Activated CD8-positive, alpha-beta memory T cell treated with anti-CD3 and anti-CD28 coated beads, Interleukin-2, amount 50 U/mL, for 4 hours (primary cell): ENCODE data around the gene TYW3.
"Not testable (repeated sequence)": the region's sequence is repeated elsewhere in the genome, so short reads cannot be mapped to it uniquely, and the experiment has no call there.

Experiments
- DNase-seq: peaks from one replicate; pipeline ENCODE4 v3.0.0-alpha.2; 2020

Gene TYW3

GRCh38 chr1:74732071-74732946 is 643 bp upstream of the TYW3 start:
- DNase-seq = not testable (repeated sequence)

- DNase-seq = peak; percentile 20
These were observed 892 bp downstream of the TYW3 start for GRCh38 chr1:74733604-74734484.

- no peak for DNase-seq
These were observed 4.4 kb downstream of the TYW3 start for GRCh38 chr1:74737333-74737732.

- not testable (repeated sequence) for DNase-seq
These were observed 7.5 kb downstream of the TYW3 start for GRCh38 chr1:74740307-74740980.

GRCh38 chr1:74745247-74745646 is 12.3 kb downstream of the TYW3 start:
- DNase-seq = not testable (repeated sequence)

GRCh38 chr1:74748960-74749359 is 16.0 kb downstream of the TYW3 start:
- DNase-seq = no peak

GRCh38 chr1:74753104-74753503 is 20.2 kb downstream of the TYW3 start:
- DNase-seq = no peak

GRCh38 chr1:74755475-74755874 is 22.5 kb downstream of the TYW3 start:
- DNase-seq = no peak

GRCh38 chr1:74756650-74757049 is 23.7 kb downstream of the TYW3 start:
- DNase-seq = not testable (repeated sequence)

- no peak for DNase-seq
These were observed 30.9 kb downstream of the TYW3 start for GRCh38 chr1:74763807-74764206.

- no peak for DNase-seq
These were observed 33.6 kb downstream of the TYW3 start for GRCh38 chr1:74766579-74766978.

- DNase-seq = no peak
These were observed 34.5 kb downstream of the TYW3 start for GRCh38 chr1:74767490-74767889.

- DNase-seq = no peak
These were observed 39.1 kb downstream of the TYW3 start for GRCh38 chr1:74771913-74772515.

- no peak for DNase-seq
These were observed 40.0 kb downstream of the TYW3 start for GRCh38 chr1:74772945-74773344.

GRCh38 chr1:74773582-74773981 is 40.6 kb downstream of the TYW3 start:
- DNase-seq = no peak

GRCh38 chr1:74775735-74776134 is 42.8 kb downstream of the TYW3 start:
- no peak for DNase-seq

GRCh38 chr1:74777525-74777924 is 44.6 kb downstream of the TYW3 start:
- no peak for DNase-seq

- DNase-seq = no peak
These were observed 46.8 kb downstream of the TYW3 start for GRCh38 chr1:74779750-74780149.

GRCh38 chr1:74780594-74780993 is 47.6 kb downstream of the TYW3 start:
- DNase-seq = no peak

- no peak for DNase-seq
These were observed 53.0 kb downstream of the TYW3 start for GRCh38 chr1:74785944-74786343.

- DNase-seq = no peak
These were observed 57.5 kb downstream of the TYW3 start for GRCh38 chr1:74790453-74790852.

- no peak for DNase-seq
These were observed 58.5 kb downstream of the TYW3 start for GRCh38 chr1:74791491-74791890.

GRCh38 chr1:74799119-74799657 is 66.2 kb downstream of the TYW3 start:
- no peak for DNase-seq
